Mononuclear cell (primary cell): ENCODE data around the gene ACP4. TPM values are rescaled to one million over a fixed set of nuclear protein-coding genes. Genes with fewer than 3 reads are reported as not detected.
A peak's percentile ranks its signal among the peaks of the same experiment; 100 is the strongest.
"Not testable (repeated sequence)": the region's sequence is repeated elsewhere in the genome, so short reads cannot be mapped to it uniquely, and the experiment has no call there.

ENCODE experiments used
- H3K27me3 ChIP-seq: 2 replicates; pipeline ENCODE4 v1.6.0; 2011; ENCODE audit warnings: low read length, control low read depth; ENCODE audit not compliant: insufficient read depth
- H3K4me1 ChIP-seq: 2 replicates; pipeline ENCODE4 v1.5.1; 2011; ENCODE audit warnings: mild to moderate bottlenecking, low read length, control low read depth; ENCODE audit not compliant: insufficient read depth
- H3K4me3 ChIP-seq: 2 replicates; pipeline ENCODE4 v1.5.1; 2011; ENCODE audit warnings: mild to moderate bottlenecking, low read length, moderate library complexity
- H3K9me3 ChIP-seq: 2 replicates; pipeline ENCODE4 v1.5.1; 2011; ENCODE audit warnings: low read depth, mild to moderate bottlenecking, control low read depth, low read length
- total RNA-seq: library from RNA; depleted of rRNA; stranded (reverse); fragments of >200 nt; gene quantifications from one replicate; pipeline ENCODE4 v1.2.3, GENCODE V29; 2012

ACP4 gene
- total RNA-seq, 1 donor, result not detected

GRCh38 chr19:50798659-50799546, 8.7 kb downstream of the ACP4 start:
- peaks cover 15% of the 10 kb centered on the region for H3K4me1 ChIP-seq
- H3K27me3 ChIP-seq, result no peaks in the 10 kb centered on the region
- H3K4me3 ChIP-seq, result no peak overlapping the region
- H3K9me3 ChIP-seq, result no peaks in the 10 kb centered on the region

- Histone ChIP-seq H3K9me3 (no peaks in the 10 kb centered on the region), H3K4me1 (peaks cover 16% of the 10 kb centered on the region), H3K27me3 (no peaks in the 10 kb centered on the region)
Measured at GRCh38 chr19:50799547-50799851, 9.3 kb downstream of the ACP4 start.

GRCh38 chr19:50801107-50801506, 10.9 kb downstream of the ACP4 start:
- no peak overlapping the region for H3K4me3 ChIP-seq
- H3K4me1 ChIP-seq, result peaks cover 22% of the 10 kb centered on the region
- H3K9me3 ChIP-seq, result no peaks in the 10 kb centered on the region
- no peaks in the 10 kb centered on the region for H3K27me3 ChIP-seq

More at GRCh38 chr19:50799547-50799851, 9.3 kb downstream of the ACP4 start:
- H3K4me3 ChIP-seq, result no peak overlapping the region

- Histone ChIP-seq H3K9me3 (no peaks in the 10 kb centered on the region), H3K4me3 (peak overlapping the region; percentile 99), H3K27me3 (no peaks in the 10 kb centered on the region), H3K4me1 (peaks cover 22% of the 10 kb centered on the region)
Measured at GRCh38 chr19:50803633-50804419, 13.6 kb downstream of the ACP4 start.

GRCh38 chr19:50804420-50805272, 14.4 kb downstream of the ACP4 start:
- H3K4me3 ChIP-seq, result peak overlapping the region; percentile 99
- H3K9me3 ChIP-seq, result no peaks in the 10 kb centered on the region
- peaks cover 22% of the 10 kb centered on the region for H3K4me1 ChIP-seq

GRCh38 chr19:50808856-50809255, 18.6 kb downstream of the ACP4 start:
- Histone ChIP-seq H3K4me3 (no peak overlapping the region), H3K27me3 (no peaks in the 10 kb centered on the region), H3K9me3 (no peaks in the 10 kb centered on the region), H3K4me1 (peaks cover 7% of the 10 kb centered on the region)

More at GRCh38 chr19:50804420-50805272, 14.4 kb downstream of the ACP4 start:
- H3K27me3 ChIP-seq, result no peaks in the 10 kb centered on the region

GRCh38 chr19:50811622-50812238, 21.5 kb downstream of the ACP4 start:
- not testable (repeated sequence) for H3K4me3 ChIP-seq, H3K27me3 ChIP-seq

GRCh38 chr19:50812474-50812873, 22.3 kb downstream of the ACP4 start:
- Histone ChIP-seq H3K27me3 (peaks cover 9% of the 10 kb centered on the region), H3K9me3 (no peaks in the 10 kb centered on the region), H3K4me1 (no peaks in the 10 kb centered on the region), H3K4me3 (no peak overlapping the region)

More at GRCh38 chr19:50811622-50812238, 21.5 kb downstream of the ACP4 start:
- H3K9me3 ChIP-seq, H3K4me1 ChIP-seq: not testable (repeated sequence)

GRCh38 chr19:50814883-50815282, 24.7 kb downstream of the ACP4 start:
- Histone ChIP-seq H3K9me3 (no peaks in the 10 kb centered on the region), H3K4me1 (peaks cover 6% of the 10 kb centered on the region), H3K4me3 (no peak overlapping the region), H3K27me3 (peaks cover 18% of the 10 kb centered on the region)

- Histone ChIP-seq H3K27me3 (peaks cover 20% of the 10 kb centered on the region), H3K9me3 (no peaks in the 10 kb centered on the region)
Measured at GRCh38 chr19:50815439-50815838, 25.2 kb downstream of the ACP4 start.

GRCh38 chr19:50817941-50818858, 28.0 kb downstream of the ACP4 start:
- H3K4me1 ChIP-seq, result peaks cover 13% of the 10 kb centered on the region
- H3K4me3 ChIP-seq, result no peak overlapping the region
- no peaks in the 10 kb centered on the region for H3K9me3 ChIP-seq
- peaks cover 20% of the 10 kb centered on the region for H3K27me3 ChIP-seq

More at GRCh38 chr19:50815439-50815838, 25.2 kb downstream of the ACP4 start:
- peaks cover 9% of the 10 kb centered on the region for H3K4me1 ChIP-seq
- H3K4me3 ChIP-seq, result no peak overlapping the region

GRCh38 chr19:50818859-50819472, 28.8 kb downstream of the ACP4 start:
- Histone ChIP-seq H3K27me3 (peaks cover 20% of the 10 kb centered on the region), H3K9me3 (no peaks in the 10 kb centered on the region), H3K4me1 (peaks cover 13% of the 10 kb centered on the region), H3K4me3 (no peak overlapping the region)

- peaks cover 13% of the 10 kb centered on the region for H3K4me1 ChIP-seq
- H3K4me3 ChIP-seq, result no peak overlapping the region
Measured at GRCh38 chr19:50819636-50820035, 29.4 kb downstream of the ACP4 start.

More at GRCh38 chr19:50819636-50820035, 29.4 kb downstream of the ACP4 start:
- no peaks in the 10 kb centered on the region for H3K9me3 ChIP-seq
- H3K27me3 ChIP-seq, result peaks cover 20% of the 10 kb centered on the region
